GM18868 (cell line): ENCODE results near the gene ANKRD33B.
A peak's percentile ranks its signal among the peaks of the same experiment; 100 is the strongest.

Experiments used
- ATAC-seq: cut with Tn5 transposase; IDR thresholded peaks from one replicate; pipeline ENCODE4 v1.9.1; 2021; ENCODE audit warnings: mild to moderate bottlenecking, moderate library complexity; ENCODE audit not compliant: unreplicated experiment

ANKRD33B gene

GRCh38 chr5:10577371-10578292 lies 13.8 kb downstream of the ANKRD33B start:
- peak; percentile 39 for ATAC-seq

GRCh38 chr5:10578293-10578665 lies 14.4 kb downstream of the ANKRD33B start:
- ATAC-seq: no peak

DNA sequence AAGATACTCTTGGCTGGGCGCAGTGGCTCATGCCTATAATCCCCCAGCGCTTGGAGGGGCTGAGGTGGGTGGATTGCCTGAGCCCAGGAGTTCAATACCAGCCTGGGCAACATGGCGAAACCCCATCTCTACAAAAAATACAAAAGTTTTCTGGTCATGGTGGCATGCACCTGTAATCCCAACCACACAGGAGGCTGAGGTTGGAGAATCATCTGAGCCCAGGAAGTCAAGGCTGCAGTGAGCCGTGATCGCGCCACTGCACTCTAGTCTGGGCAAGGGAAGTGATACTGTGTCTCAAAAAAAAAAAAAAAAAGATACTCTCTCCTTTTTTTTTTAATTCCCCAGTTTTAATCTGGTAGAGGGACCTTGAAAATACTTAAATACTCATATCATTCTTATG lies 15.0 kb downstream of the ANKRD33B start:
- peak; percentile 53 for ATAC-seq

DNA sequence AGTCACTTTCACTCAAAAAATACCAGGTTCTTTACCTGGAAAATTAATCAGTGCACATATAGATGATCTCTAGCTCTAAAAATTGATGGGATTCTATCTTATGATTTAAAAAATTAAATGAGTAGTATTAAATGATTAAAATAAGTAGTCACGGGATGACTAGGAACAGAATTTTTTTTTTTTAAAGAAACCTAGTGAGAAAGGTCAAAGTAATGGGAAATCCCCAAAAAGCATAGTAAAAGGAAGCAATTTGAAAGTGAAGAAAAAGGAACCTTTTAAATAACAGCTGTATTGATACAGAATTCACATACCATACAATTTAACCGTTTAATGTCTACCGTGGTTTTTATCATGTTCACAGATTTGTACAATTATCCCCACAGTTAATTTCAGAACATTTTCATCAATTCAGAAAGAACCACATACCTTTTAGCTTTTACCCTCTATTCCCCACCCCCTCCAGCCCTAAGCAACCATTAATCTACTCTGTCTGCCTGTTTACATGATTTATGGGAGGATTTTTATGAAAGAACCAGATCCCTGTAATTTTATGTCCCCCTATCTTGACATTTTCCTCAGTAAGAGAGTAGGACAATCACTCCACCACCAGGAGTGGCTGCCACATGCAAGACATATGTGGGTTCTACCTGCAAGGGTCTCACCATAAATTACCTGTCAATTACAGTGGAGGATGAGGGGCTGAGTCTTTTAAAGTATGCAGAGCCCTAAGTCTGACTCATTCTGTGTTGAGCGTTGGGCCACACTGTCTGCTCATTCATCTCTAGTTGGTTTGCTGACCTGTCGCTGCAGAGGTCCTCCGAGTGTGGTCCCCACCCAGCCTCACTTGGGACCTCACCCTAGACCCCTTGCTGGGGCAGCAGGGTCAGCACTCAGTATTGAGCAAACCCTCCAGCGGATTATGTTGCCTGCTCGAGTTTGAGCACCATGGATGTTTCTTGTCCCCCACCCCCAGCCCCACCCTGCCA lies 16.0 kb downstream of the ANKRD33B start:
- peak; percentile 32 for ATAC-seq

DNA sequence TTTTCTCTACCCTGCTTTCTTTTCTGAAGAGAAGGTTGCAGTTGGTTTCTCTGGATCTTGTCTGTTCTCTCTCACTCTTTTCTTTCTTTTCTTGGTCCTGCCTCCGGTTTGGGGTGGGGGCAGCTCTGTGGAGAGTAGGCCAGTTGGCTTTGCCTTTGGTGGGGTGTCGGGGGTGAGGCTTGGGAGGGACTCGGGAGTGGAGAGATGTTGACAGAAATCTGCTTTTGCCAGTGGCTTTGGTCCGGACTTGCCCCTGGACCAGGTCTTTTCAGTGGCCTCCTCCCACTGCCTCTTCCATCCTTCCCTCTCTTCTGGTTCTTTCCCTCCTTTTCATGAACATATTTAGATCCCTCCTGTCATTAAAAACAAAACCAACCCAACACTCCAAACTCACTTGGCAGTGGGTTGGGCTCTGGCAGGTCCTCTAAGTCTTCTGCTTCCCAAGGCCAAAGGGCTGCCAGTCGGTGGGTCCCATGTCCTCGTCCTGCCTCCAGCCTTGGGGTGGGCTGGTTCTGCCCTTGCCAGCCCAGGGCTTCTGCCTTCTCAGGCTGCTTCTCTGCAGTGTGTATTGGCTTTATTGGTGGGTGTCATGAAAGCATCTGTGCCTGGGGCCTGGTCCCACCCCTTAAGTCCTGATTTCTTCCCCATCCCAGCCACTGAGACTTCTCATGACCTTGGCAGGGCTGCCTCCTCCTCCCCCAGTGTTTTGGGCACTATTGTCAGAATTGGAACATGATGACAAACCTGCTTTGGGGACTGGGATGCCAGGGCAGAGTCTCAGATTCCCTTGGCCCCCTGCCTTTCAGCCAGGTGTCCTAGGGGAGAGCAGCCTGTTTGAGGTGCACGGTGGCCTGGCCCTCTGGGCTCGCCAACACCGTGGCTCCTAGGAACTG lies 16.9 kb downstream of the ANKRD33B start:
- no peak for ATAC-seq

GRCh38 chr5:10581424-10581748 lies 17.5 kb downstream of the ANKRD33B start:
- ATAC-seq: no peak

GRCh38 chr5:10581867-10582511 lies 18.1 kb downstream of the ANKRD33B start:
- ATAC-seq: no peak

DNA sequence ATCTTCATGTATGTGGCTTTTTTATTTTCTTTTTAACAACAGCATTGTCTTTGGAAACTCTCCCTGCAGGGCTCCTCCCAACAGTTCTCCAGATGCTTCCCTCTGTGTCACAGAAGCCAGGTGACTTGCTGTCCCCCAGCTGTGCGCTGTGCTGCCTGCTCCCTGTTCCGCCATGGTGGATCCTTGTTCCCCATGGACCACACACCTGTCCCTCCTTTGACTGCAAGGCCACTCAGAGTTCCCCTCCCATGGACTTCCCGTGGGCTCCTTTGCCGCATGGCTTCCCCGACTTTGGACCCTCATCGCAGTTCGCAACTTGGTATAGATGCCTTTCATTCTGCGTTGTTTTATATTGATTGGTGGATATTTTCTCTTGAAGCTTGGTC lies 18.6 kb downstream of the ANKRD33B start:
- no peak for ATAC-seq

- ATAC-seq: no peak
Observed at GRCh38 chr5:10583663-10584572, 20.0 kb downstream of the ANKRD33B start.

DNA sequence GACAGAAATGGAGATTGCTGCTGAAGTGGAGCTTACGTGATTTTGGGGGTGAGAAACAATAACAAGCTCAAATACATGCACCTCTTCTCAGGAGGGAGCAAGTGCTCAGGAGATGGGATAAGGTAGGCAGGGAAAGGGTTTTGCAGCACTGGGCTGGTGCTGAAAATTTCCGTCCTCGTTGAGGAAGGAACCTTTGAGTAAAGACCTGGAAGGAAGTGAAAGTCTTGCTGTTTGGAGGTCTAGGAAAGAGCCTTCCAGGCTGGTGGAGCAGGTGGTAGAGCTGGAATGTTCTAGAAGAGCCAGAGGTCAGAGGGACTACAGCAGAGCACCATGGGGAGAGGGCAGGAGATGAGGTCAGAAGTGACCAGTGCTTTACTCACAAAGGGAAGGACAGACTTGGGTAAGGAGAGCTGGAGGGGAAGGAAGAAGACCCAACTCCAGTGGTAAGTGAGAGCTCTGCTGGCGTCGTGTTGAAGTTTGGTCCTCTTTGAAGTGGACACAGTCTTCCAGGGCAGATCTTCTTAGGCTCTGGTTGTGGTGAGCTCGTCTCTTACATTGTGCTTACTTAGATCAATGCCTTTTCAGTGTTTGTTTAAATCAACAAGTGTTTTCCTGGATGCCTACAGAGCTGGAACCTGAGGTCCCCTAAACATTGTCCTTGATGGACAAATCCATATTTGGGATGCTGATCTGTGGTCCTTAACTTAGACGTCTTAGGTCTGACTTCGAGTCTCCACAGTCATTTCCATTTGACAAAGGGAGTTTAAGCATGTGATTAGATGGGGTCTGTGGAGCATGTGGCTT lies 21.0 kb downstream of the ANKRD33B start:
- no peak for ATAC-seq

DNA sequence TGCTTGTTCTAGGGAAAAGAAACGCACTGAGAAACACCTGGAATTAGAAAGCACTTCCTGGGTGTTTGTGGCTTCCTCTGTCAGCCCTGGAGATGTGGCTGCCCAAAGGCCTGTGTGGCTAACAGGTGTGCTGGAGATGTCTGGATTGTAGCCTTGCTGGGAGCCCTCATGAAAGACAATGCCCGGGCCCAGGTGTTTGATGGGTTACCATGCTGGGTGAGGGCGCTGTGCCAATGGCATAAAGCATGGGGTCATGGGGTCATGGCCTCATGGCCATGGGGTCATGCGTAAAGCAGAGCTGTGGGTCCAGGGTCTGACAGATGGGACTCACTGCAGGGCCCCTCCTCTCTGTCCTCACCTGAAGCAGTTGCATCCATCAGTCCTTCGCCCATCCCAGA lies 21.6 kb downstream of the ANKRD33B start:
- ATAC-seq: no peak

GRCh38 chr5:10586008-10586407 lies 22.1 kb downstream of the ANKRD33B start:
- no peak for ATAC-seq

- no peak for ATAC-seq
Observed at GRCh38 chr5:10586555-10586954, 22.7 kb downstream of the ANKRD33B start.

- ATAC-seq: no peak
Observed at GRCh38 chr5:10588109-10588775, 24.4 kb downstream of the ANKRD33B start.

DNA sequence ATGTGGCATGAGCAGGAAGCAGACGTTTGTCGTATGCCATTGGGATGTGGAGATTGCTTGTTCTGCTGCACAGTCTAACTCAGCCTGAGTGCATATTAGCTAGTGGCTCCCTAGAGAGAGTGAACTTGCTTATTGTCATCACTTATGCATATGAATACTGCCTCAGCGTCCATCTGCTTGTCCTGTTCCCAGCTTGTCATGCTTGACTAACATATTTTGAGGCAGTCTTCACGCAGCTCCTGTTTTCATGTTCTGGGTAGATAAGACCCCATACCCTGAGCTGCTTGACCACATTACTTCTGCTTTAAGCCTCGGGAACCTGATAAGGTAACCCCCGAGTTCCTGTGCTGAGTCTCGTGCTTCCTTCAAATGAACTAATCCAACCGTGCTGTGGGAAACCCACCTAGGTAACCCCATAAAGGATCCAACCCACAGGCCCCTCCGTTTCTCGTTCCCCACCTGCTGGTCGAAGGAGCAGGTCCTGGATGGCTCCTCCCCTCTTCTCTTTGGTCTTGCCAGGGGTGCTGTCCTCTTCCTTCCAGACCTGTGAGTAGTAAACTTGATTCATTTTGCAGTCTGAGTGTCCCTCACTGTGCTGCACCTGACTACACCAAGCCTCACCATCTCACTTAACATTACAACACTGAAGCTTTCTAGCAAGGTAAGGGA lies 25.0 kb downstream of the ANKRD33B start:
- peak; percentile 32 for ATAC-seq

GRCh38 chr5:10590226-10590999 lies 26.5 kb downstream of the ANKRD33B start:
- ATAC-seq: peak; percentile 34

- ATAC-seq: no peak
Observed at GRCh38 chr5:10591159-10591558, 27.3 kb downstream of the ANKRD33B start.
